ENCODE results near the gene POLE. TPM values are rescaled to one million over a fixed set of nuclear protein-coding genes. Genes with fewer than 3 reads are reported as not detected.

Gene POLE
- total RNA-seq, 2 experiments from 2014 or later = 115 to 121 TPM

DNA sequence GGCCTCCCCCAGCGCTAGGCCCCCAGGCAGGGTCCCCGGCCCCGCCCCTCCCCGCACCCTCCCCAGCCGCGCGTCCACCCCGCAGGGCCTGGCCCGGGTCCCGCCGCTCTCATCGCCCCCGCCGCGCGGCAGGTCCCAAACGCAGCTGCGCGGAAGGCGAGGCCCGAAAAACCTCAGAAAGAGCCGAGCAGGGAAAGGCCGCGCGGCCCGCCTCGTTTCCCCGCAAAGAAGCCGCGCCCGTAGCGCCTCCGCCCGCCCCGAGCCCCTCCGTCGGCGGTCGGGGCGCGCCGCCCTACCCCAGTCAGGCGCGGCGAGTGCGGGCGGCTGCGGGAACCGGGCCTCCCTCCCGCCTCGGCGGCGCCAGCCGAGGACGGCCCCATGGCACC, 324 bp downstream of the POLE start:
- Mint-ChIP-seq H3K27ac (peak overlapping the region; percentile 55), H3K4me3 (peak overlapping the region; percentile 76), H3K4me1 (ENCODE audit: low read depth) (peaks cover 17% of the 10 kb centered on the region), H3K36me3 (ENCODE audit: low read depth) (peaks cover 25% of the 10 kb centered on the region), H3K9me3 (no peaks in the 10 kb centered on the region), H3K27me3 (no peaks in the 10 kb centered on the region)
- DNase-seq (peak; percentile 37), ATAC-seq (peak; percentile 49)
- CTCF ChIA-PET = no interaction called here
- TF ChIP-seq, protein P1, sequence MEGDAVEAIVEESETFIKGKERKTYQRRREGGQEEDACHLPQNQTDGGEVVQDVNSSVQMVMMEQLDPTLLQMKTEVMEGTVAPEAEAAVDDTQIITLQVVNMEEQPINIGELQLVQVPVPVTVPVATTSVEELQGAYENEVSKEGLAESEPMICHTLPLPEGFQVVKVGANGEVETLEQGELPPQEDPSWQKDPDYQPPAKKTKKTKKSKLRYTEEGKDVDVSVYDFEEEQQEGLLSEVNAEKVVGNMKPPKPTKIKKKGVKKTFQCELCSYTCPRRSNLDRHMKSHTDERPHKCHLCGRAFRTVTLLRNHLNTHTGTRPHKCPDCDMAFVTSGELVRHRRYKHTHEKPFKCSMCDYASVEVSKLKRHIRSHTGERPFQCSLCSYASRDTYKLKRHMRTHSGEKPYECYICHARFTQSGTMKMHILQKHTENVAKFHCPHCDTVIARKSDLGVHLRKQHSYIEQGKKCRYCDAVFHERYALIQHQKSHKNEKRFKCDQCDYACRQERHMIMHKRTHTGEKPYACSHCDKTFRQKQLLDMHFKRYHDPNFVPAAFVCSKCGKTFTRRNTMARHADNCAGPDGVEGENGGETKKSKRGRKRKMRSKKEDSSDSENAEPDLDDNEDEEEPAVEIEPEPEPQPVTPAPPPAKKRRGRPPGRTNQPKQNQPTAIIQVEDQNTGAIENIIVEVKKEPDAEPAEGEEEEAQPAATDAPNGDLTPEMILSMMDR (IDR thresholded peaks at IDR 0.05) = no peak
- POLR2A ChIA-PET = interaction anchor here (0.6 to 2.3 kb wide), 7 partner anchors 9 to 1931 kb away, joined by 3 to 13 read pairs (median 4); partner anchors contain the start of gene PGAM5
- intact Hi-C loops (cut with micrococcal nuclease) = loop anchor here (2.0 kb wide), 1 partner anchor 24 kb away; the partner anchor contains the start of gene PGAM5

DNA sequence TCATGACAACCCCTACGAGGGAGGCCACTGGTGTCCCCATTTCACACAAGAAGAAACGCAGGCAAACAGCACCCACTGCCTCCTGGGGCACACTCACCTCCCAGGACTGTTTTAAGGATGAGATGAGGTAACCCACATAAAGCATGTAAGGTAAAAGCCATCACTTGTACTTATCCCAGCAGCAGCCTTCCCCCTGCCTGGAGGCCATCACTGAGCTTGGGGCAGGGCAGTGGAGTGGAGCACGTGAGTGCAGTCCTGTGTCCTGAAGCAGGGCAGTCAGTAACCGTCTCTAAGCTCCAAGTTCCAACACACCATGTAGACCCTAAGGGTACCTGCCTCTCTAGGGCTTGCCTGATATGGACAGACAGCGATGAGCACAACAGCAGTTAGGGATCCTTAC, 1.7 kb downstream of the POLE start:
- no peaks in the 10 kb centered on the region for H3K9me3 Mint-ChIP-seq
- CTCF ChIA-PET = no interaction called here

DNA sequence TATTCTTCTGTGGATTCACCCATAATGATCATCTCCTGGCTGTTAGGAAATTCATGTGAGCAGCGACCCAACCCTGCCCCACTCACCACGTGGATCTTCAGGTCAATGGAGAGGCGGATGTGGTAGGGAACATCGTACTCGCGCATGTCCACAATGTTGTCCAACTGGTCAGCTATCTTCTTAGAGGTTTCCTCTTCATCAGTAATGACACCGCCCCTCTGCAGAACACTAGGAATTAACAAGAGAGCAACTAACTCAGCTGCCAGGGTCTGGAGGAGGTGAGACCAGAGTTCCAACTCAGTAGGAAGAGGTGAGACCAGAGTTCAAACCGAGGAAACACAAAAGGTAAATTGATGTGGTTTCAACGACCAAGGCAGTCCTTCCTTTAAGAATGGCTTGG, 9.7 kb downstream of the POLE start:
- ChIA-PET POLR2A (no interaction called here), CTCF (no interaction called here)
- Mint-ChIP-seq H3K4me3 (no peak overlapping the region), H3K27ac (no peak overlapping the region), H3K36me3 (ENCODE audit: low read depth) (peaks cover 48% of the 10 kb centered on the region), H3K9me3 (no peaks in the 10 kb centered on the region), H3K4me1 (ENCODE audit: low read depth) (no peaks in the 10 kb centered on the region), H3K27me3 (no peaks in the 10 kb centered on the region)
- ATAC-seq (no peak), DNase-seq (no peak)
- intact Hi-C loops (cut with micrococcal nuclease) = no loop called here
- TF ChIP-seq, protein P1 (IDR thresholded peaks at IDR 0.05) = no peak

More for the DNA sequence above, 1.7 kb downstream of the POLE start:
- no peak for ATAC-seq
- peaks cover 17% of the 10 kb centered on the region for H3K4me1 Mint-ChIP-seq (ENCODE audit: low read depth)
- peak overlapping the region; percentile 30 for H3K27ac Mint-ChIP-seq
- no peak for DNase-seq
- intact Hi-C loops (cut with micrococcal nuclease) = no loop called here
- no peaks in the 10 kb centered on the region for H3K27me3 Mint-ChIP-seq
- peak overlapping the region; percentile 76 for H3K4me3 Mint-ChIP-seq
- TF ChIP-seq, protein P1 (IDR thresholded peaks at IDR 0.05) = no peak
- H3K36me3 Mint-ChIP-seq (ENCODE audit: low read depth) = peaks cover 28% of the 10 kb centered on the region
- POLR2A ChIA-PET = interaction anchor here (0.8 to 2.3 kb wide), 10 partner anchors 9 to 80 kb away, joined by 3 to 13 read pairs (median 4); partner anchors contain the start of gene PGAM5

DNA sequence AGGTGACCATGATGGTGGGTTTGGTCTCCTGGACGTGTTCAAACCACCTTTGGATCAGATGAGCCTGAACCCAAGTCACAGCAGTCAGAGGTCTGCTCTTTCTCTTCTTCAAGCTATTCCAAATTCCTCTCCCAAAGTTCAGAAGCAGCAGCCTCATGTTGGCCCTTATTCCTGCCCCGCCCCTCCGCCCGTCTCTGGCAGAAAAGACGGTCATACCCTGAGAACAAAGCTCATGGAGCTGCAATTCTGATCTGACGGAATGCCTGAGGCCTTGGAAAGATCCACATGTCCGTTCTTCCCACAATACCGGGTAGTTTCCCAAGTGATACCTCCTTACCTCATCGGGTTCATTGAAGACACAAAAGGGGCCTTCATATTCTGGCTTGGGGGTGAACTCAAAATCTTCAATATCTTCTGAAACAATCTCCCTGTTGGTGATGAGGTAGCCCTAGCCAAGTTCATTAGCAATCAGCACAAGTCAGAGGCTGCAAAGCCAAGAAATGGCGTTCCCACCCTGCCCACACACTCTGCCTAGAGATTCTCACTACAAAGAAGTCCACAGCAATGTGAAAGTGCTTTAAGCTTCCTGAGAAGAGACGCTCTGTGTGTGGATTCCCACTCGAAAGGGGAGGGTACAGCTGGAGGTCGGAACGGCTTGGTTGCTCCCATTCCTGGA, 11.2 kb downstream of the POLE start:
- no peak overlapping the region for H3K27ac Mint-ChIP-seq
- POLR2A ChIA-PET = interaction anchor here (2.1 kb wide), 1 partner anchor 10 kb away, joined by 11 read pairs; no protein-coding TSS in a partner anchor

DNA sequence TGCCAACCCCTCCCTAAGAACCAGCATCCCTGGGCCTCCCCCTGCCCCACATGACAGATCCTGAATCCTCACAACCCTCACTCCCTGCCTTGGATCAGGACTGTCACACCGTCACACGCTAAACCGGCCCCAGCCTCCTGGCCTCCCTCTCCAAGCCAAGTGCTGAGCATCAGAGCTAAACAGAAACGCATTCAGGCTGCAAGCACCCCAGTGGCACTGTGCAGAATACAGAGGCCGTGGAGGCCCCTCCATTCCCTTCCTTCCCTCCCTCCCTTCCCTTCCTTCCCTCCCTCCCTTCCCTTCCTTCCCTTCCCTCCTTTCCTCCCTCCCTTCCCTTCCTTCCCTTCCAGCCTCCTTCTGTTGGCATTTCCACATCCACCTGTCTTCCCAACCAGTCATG, 12.6 kb downstream of the POLE start:
- intact Hi-C loops (cut with micrococcal nuclease) = no loop called here
- H3K4me3 Mint-ChIP-seq = no peak overlapping the region
- TF ChIP-seq, protein P1 (IDR thresholded peaks at IDR 0.05) = no peak
- ATAC-seq (no peak), DNase-seq (no peak)
- H3K9me3 Mint-ChIP-seq = no peaks in the 10 kb centered on the region
- H3K4me1 Mint-ChIP-seq (ENCODE audit: low read depth) = no peaks in the 10 kb centered on the region
- no peaks in the 10 kb centered on the region for H3K27me3 Mint-ChIP-seq
- no peak overlapping the region for H3K27ac Mint-ChIP-seq
- peaks cover 48% of the 10 kb centered on the region for H3K36me3 Mint-ChIP-seq (ENCODE audit: low read depth)
- ChIA-PET CTCF (no interaction called here), POLR2A (interaction anchor here (0.6 kb wide), 1 partner anchor 82 kb away, joined by 3 read pairs; no protein-coding TSS in a partner anchor)

More for the DNA sequence above, 11.2 kb downstream of the POLE start:
- Mint-ChIP-seq H3K4me1 (ENCODE audit: low read depth) (no peaks in the 10 kb centered on the region), H3K36me3 (ENCODE audit: low read depth) (peaks cover 51% of the 10 kb centered on the region), H3K9me3 (no peaks in the 10 kb centered on the region), H3K27me3 (no peaks in the 10 kb centered on the region), H3K4me3 (no peak overlapping the region)
- intact Hi-C loops (cut with micrococcal nuclease) = no loop called here
- TF ChIP-seq, protein P1 (IDR thresholded peaks at IDR 0.05) = no peak
- CTCF ChIA-PET = interaction anchor here (1.0 to 1.2 kb wide), 2 partner anchors 8 to 115 kb away, joined by 3 to 4 read pairs; no protein-coding TSS in a partner anchor
- DNase-seq (no peak), ATAC-seq (no peak)

Data from activated CD8-positive, alpha-beta T cell treated with anti-CD3 and anti-CD28 coated beads for 36 hours (primary cell).